HG02973 (cell line): ENCODE results near the gene TRPV4.

Experiments used
- ATAC-seq: cut with Tn5 transposase; IDR thresholded peaks from one replicate; pipeline ENCODE4 v1.9.1; 2021; ENCODE audit warnings: moderate library complexity; ENCODE audit not compliant: unreplicated experiment

The TRPV4 gene

DNA sequence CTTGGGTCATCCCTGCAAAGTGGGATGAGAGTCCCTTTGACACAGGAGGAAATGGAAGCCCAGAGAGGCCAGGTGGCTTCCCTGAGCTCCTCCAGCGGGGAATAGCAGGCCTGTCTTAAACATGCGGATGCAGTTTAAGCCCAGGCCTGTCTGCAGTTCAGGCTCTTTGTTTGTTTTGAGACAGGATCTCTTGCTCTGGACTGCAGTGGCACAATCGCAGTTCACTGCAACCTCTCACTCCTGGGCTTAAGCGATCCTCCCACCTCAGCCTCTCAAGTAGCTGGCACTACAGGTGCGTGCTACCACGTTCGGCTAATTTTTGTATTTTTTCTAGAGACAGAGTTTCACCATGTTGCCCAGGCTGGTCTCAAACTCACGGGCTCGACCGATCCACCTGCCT lies 3.5 kb downstream of the TRPV4 start:
- ATAC-seq: no peak

GRCh38 chr12:109828754-109829511 lies 4.3 kb downstream of the TRPV4 start:
- no peak for ATAC-seq

DNA sequence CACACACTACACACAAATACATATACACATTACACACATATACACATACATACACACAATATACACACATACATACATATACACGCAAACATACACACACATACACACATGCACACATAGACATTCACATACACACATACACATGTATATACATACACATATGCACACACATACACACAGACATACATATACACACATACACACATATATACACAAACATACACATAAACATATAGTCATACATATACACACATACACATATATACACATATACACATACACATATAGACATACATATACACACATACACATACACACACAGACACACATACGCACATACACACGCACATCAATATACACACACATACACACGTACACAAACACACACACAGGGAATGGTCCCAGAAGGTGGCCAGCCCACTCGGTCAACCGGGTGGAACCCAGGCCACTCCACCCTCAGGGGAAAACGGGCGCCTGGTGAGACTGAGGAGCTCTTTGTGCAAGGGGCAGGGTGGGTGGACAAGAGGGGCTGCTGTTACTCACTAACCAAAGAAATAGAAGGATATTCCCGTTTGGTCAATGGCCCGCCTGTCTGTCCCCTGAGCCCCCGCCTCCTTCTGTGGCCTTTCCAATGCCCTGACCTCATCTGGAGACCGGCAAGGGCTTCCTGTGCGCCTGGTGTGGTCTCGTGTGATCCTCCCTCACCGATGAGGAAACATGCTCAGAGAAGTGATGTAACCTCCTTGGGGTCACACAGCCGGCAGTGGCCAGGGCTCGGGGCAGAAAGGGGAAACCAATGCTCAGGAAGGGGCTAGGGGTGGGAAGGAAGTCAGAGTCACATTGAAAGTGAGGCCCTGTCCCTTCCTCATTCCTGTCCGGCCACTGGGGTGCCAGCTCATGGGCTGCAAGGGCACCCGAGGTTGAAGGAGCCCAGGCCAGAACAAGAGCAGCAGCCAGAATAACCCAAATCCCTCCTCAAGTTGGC lies 5.3 kb downstream of the TRPV4 start:
- ATAC-seq: no peak

DNA sequence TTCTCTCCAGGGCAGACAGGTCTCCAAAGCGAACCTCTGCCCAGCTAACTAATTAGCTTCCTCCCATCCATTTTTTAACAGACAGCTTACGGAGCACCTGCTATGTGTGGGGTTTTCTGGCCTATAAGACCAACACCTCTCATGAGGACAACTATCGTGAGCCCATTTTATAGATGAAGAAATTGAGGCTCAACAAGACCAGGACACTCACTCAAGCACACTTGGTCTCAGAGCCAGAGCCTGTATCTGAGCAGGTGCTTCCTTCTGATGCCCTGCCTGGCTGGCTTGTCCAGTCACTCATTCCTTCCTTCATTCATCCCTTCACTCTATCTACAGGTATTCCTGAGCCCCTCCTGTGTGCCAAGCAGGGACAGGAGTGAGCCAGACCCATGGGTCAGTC lies 6.1 kb downstream of the TRPV4 start:
- no peak for ATAC-seq

- ATAC-seq: no peak
Measured at GRCh38 chr12:109824731-109825130, 8.5 kb downstream of the TRPV4 start.

GRCh38 chr12:109822951-109823411 lies 10.2 kb downstream of the TRPV4 start:
- no peak for ATAC-seq

- ATAC-seq: no peak
Measured at GRCh38 chr12:109822416-109822815, 10.8 kb downstream of the TRPV4 start.

- ATAC-seq: no peak
Measured at GRCh38 chr12:109821968-109822367, 11.2 kb downstream of the TRPV4 start.

- no peak for ATAC-seq
Measured at GRCh38 chr12:109820816-109821381, 12.3 kb downstream of the TRPV4 start.

DNA sequence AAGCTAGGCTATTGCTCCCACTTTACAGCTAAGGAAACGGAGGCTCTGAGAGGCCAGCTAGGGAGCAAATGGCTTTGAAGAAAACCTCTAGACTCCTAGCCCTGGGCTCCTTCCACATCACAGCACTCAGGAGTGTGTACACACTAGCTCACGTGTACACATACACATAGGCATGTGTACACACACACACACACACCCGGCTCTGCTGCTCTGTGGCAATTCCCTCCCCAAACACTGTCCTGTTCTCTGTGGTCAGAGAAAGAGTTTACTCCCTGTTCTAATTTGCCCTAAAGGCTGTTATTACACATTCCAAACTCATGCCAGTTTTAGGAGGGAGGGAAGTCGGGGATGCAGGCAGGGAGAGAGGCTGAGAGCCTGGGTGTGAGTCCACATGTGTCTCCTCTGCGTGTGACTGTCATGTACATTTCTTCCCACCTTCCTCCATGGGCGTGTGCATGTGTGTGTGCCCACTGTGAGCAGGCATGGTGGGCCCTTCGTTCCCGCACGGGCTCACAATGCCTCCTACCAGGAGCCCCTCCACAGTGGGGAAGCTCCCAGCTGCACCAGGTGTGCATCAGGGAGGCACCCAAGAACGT lies 14.2 kb downstream of the TRPV4 start:
- no peak for ATAC-seq

DNA sequence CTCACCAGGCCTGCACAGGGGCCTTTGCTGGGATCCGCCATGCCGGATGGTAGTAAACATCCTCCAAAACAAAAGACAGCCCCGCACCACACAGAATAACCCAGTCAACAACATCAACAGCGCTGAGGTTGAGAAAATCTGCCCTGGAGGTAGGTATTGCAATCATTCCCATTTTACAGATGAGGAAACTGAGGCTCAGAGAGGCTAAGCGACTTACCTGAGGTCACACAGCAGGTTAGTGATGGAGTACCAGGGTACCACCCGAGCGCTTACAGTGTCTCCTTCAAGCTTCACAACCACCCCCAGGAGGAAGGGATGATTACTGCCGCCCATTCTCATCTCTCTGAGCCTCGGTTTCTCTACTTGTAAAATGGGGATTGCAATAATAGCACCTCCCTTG lies 14.9 kb downstream of the TRPV4 start:
- ATAC-seq: no peak

DNA sequence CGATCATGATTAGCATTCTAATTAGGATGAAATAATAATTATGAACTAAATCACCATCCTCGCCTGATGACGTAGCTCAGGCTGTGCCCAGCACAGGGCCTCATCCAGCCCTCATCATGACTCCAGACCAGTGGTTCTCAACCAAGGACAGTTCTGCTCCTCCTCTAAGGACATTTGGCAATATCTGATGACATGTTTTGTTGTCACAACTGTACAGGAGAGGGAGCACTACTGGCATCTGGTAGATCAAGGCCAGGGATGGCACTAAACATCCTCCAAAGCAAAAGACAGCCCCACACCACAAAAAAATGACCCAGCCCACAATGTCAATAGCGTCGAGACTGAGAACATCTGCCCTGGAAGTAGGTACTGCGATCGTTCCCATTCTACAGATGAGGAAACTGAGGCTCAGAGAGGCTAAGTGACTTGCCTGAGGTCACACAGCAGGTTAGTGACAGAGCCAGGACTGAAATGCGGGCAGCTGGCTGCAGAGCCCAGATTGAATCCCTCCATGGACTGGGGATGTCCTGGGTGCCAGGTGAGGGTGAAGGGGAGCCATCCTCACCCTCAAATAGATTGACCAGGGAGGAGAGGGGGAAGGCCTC lies 15.5 kb downstream of the TRPV4 start:
- ATAC-seq: no peak

GRCh38 chr12:109816870-109817269 lies 16.3 kb downstream of the TRPV4 start:
- no peak for ATAC-seq

GRCh38 chr12:109815757-109816617 lies 17.2 kb downstream of the TRPV4 start:
- ATAC-seq: no peak

DNA sequence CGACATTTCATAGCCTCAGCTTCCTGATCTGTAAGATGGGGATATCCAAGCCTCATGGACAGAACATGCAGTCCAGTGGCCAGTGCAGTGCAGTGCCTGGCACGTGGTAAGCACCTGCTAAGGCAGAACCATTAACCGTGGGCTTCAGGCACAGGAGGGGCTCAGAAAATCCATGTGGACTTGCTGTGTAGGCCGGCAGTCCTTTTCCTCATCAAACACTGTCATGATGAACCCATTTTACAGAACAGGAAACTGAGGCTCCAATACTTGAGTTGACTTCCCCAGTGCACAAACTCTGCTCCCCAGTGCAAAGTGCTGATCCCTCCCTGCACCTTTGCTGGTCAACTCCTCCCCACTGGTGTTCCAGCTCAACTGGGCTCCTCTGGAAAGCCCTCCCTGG lies 18.0 kb downstream of the TRPV4 start:
- no peak for ATAC-seq

DNA sequence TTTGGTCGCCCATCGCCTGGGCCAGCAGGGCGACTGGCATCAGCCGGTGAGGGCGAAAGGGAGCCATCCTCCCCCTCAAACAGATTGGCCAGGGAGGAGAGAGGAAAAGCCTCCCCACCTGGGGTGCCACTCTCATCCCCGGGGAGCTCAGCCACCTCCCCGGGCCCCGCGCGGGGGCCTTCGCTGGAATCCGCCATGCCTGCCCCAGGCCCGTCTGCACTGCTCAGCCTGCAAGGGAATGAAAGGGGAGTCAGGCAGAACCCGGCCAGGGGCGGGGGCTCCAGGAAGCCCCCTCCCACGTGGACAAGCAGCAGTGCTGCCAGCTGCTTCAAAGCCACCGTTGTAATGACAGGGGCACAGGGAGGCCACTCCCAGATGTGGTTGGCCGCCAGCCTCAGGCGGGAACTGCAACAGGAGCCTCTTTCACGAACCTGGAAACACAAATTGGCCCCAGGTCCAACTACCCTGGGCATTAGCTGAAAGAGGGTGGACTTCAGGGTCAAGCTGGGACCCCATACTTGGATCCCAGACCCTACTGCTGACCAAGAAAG lies 18.5 kb downstream of the TRPV4 start:
- no peak for ATAC-seq

- no peak for ATAC-seq
Measured at GRCh38 chr12:109813810-109814416, 19.3 kb downstream of the TRPV4 start.

- ATAC-seq: no peak
Measured at GRCh38 chr12:109811624-109811995, 21.6 kb downstream of the TRPV4 start.

DNA sequence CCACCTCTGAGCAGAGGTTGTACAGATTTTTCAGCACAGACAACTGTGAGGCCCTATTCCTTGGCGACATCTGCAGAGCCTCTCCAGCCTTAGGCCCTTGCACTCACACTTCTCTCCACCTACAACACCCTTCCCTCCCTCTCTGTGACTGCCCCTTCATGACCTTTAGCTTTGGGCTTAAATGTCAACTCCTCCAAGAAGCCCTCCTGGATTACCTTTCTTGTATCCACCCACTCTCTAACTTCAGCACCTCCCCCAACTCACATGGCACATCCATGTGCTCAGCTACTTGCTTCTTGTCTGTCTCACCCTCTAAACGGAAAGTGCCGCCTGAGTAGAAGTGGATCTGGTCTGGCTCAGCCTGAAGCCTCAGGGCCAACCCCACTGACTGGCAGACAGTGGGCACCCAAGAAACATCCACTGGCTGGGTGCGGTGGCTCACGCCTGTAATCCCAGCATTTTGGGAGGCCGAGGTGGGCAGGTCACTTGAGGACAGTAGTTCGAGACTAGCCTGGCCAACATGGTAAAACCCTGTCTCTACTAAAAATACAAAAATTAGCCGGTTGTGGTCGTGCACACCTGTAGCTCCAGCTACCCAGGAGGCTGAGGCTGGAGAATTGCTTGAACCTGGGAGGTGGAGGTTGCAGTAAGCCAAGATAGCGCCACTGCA lies 22.1 kb downstream of the TRPV4 start:
- ATAC-seq: no peak
